HG03342 (cell line): ENCODE measurements around the gene IFT122.
"Not testable (repeated sequence)": the region's sequence is repeated elsewhere in the genome, so short reads cannot be mapped to it uniquely, and the experiment has no call there.

Experiments
- ATAC-seq: cut with Tn5 transposase; IDR thresholded peaks from one replicate; pipeline ENCODE4 v1.9.1; 2021; ENCODE audit warnings: mild to moderate bottlenecking, moderate library complexity; ENCODE audit not compliant: unreplicated experiment

IFT122 gene

GRCh38 chr3:129491077-129491476 lies 51.1 kb downstream of the IFT122 start:
- ATAC-seq = not testable (repeated sequence)

GRCh38 chr3:129491794-129492193 lies 51.8 kb downstream of the IFT122 start:
- ATAC-seq = no peak

- ATAC-seq = no peak
Observed at GRCh38 chr3:129492691-129493090, 52.7 kb downstream of the IFT122 start.

DNA sequence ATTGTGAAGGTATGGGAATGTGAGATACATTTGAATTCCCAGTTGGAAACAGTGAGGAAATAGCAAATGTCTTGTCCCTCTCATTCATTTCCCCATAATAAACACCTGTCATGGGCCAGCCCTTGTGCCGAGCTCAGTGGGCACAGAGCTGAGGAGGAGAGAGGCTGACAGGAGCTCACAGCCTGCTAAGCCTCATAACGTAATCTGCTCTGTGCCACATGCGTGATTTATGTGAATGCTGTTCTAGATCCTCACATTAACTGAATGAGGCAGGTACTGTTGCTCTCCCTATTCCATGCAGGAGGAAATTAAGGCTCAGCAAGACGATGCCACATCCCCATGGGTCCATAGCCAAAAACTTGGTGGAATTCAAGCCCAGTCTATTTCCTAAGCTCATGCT lies 53.2 kb downstream of the IFT122 start:
- no peak for ATAC-seq

DNA sequence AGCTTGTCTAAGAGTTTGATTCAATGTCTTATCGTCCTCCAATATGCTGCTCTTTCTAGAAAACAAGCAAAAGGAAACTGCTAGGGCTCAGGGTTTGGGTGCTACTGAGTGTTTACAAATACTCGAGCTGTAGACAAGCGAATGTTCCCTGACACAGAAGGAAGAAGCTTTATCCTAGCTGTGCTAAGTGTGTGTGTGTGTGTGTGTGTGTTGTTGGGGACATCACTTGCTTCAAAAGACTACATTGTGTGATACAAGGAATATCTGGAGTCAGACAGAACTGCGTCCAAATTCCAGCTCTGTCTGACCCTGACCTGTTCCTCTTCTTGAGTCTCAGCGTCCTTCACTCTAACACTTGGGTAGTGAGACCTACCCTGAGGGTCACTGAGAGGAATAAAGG lies 54.5 kb downstream of the IFT122 start:
- ATAC-seq = not testable (repeated sequence)

GRCh38 chr3:129495006-129495639 lies 55.1 kb downstream of the IFT122 start:
- not testable (repeated sequence) for ATAC-seq

DNA sequence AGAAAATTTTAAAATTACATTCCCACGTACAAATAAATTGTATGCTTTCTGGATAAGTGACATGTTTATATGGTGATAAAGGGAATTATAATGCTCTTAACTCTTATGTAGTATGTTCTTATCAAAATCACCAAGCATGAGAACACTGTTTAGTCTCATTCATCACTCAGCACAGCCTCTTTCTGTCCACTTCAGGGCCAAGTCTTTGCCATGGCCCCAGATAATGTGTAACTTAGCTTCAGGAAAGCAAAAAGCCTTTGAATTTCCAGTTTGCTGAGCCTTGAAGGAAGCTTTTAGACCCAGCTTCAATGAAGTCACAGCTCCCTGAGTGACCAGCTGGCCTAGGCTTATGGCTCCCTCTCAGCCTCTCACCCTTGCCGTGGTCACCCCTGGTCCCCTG lies 57.9 kb downstream of the IFT122 start:
- ATAC-seq = not testable (repeated sequence)

DNA sequence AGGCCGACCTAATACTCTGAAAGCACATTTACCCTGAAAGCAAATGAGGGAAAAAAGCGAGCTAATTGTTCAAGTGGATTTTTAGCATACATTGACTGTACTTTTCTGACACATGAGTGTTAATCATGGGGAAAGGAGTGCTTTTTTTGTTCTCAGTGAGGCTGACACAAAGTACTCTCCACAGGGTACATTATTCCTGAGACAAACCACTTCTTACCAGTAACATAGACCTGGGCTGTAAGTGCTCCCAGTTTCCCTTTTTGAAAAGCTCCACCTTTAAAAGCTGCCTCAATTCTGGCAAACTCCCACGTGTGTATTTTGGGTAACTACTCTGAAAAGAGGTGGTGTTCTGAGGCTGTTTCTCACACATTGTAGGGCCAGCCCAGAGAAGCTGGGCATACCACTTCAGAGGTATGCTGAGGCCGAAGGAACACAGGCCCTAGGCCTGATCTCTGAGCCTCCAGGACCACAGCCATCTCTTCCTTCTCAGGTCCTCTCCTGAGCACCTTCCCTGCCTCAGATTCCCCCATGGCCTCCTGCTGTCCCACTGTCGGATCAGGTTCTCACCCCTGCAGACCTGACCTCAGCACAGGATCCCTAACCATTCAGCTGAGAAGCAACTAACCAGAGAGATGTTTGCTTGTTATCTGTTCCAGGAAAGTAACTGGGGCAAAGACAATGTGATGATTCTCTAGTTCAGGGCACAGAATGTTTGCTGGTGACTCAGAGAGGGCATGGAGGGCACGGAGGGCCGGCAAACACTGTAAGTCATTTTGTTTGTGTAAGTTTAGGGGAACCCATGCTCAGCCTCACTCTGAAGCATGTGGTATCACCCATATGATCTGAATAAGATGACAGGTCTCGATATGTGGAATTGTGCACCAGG lies 58.8 kb downstream of the IFT122 start:
- ATAC-seq = not testable (repeated sequence)

- not testable (repeated sequence) for ATAC-seq
Observed at GRCh38 chr3:129499604-129500333, 59.7 kb downstream of the IFT122 start.

- ATAC-seq = no peak
Observed at GRCh38 chr3:129500334-129500658, 60.3 kb downstream of the IFT122 start.

- ATAC-seq = no peak
Observed at GRCh38 chr3:129501630-129502029, 61.6 kb downstream of the IFT122 start.

GRCh38 chr3:129502641-129503408 lies 62.8 kb downstream of the IFT122 start:
- ATAC-seq = no peak

GRCh38 chr3:129503471-129504291 lies 63.7 kb downstream of the IFT122 start:
- no peak for ATAC-seq

DNA sequence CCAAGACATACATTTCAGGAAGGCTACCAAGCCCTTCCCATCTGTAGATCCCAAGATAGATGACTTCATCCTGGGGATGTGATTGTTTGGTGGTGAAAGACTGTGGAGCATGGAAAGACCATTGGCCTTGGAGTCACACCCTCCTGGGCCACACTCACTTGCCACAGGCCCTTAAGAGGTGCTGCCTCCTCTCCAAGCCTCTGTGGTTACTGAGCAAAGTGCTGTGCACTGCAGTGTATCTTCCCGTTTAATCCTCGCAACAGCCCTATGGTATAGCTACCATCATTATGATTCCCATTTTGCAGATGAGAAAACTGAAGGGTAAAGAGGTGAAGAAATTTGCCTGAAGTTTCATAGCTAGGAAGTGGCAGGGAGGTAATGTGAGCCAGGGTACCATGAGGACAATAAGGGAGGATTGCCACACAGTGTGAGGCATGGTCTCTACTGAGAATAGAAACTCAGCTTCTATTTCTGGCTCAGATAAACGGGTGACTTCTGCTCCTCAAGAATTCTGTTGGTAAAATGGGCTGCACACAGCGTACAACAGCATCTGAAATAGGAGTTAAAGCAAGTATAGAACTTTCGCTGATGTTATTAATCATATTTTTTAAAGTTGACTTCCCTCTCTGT lies 64.6 kb downstream of the IFT122 start:
- ATAC-seq = no peak

DNA sequence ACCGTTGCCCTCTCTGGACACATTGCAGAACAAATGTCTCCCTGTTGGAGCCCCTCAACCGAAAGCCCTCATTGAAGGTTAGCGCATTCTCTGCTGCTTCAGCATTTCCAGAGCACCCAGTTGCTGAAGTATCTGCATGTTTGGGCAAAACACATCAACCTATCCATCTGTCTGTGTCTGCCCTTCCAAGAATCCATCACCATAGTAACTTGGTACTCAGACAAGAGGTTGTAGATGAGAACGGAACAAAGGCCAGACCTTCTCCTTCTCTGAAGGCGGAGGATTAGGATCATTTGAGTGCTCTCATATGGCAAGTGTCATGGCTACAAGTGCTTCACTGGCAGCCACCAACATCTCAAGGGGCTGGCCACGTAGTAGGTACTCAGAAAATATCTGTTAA lies 65.3 kb downstream of the IFT122 start:
- no peak for ATAC-seq

DNA sequence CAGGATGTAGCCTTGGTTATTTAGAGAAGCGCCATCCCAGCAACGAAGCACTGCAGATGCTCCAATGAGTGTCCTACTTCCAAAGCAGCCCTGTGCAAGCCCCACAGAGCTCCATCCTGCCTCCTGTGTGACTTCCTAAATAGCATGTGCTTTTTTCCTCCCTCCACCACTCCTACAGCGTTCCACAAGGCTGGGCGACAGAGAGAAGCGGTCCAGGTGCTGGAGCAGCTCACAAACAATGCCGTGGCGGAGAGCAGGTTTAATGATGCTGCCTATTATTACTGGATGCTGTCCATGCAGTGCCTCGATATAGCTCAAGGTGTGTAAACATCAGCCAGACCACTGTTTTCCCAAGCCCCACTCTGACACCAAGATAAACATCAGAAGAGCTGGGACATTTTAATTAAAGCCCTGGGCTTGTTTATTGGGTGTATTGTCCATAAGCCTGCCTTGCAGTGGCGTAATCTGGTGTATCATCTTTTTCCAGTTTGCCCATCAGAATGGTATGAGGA lies 66.3 kb downstream of the IFT122 start:
- no peak for ATAC-seq

- no peak for ATAC-seq
Observed at GRCh38 chr3:129507181-129507831, 67.3 kb downstream of the IFT122 start.

- no peak for ATAC-seq
Observed at GRCh38 chr3:129512595-129512994, 72.6 kb downstream of the IFT122 start.

DNA sequence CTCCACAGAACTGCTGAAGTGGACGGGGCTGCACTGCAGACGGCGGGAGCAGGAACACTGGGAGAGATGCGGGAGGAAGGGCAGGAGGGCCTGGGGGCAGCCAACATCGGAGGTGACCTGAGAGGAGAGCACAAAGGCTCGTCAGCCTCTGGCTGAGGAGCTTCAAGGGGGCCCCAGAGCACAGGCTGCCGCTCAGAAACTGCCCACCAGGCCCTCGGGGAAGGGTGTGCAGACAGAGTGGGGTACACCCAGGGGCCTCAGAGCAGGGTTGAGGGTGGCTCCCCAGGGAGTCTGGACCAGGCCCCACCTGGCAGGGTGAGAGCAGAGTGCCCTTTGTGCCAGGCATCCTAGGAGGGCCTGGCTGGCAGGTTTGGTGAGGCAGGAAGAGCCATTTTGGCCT lies 73.7 kb downstream of the IFT122 start:
- no peak for ATAC-seq
